HepG2 (cell line): ENCODE data around the gene ITPK1. TPM values are rescaled to one million over a fixed set of nuclear protein-coding genes. Genes with fewer than 3 reads are reported as not detected.

Source experiments
- DNMT3B ChIP-seq: conservative IDR thresholded peaks from 2 replicates; pipeline ENCODE4 v1.6.1; 2016; ENCODE audit warnings: missing biosample characterization, control low read depth
- POLR2AphosphoS2 ChIP-seq: IDR thresholded peaks from 2 replicates; pipeline ENCODE4 v1.6.1; 2011; ENCODE audit warnings: low read depth, low read length, improper control_type of control experiment
- SCMH1 ChIP-seq: sonication (generic); formaldehyde crosslinking; IDR thresholded peaks from 2 replicates; pipeline ENCODE4 v1.9.0; 2021; ENCODE audit warnings: missing genetic modification reagents, mild to moderate bottlenecking, borderline replicate concordance
- SOX6 ChIP-seq, 2 experiments: fragments of 450-650 bp in 1 of 2; sonication (generic) in 1 of 2; formaldehyde crosslinking in 1 of 2; IDR thresholded peaks; 2 replicates each; pipeline versions ENCODE4 v1.4.0 to v1.6.1; 2017 to 2020; ENCODE audit warnings: antibody characterized with exemption in 1 of 2, mild to moderate bottlenecking in 1 of 2, missing genetic modification reagents in 1 of 2
- ZBTB43 ChIP-seq: sonication (generic); formaldehyde crosslinking; conservative IDR thresholded peaks from 2 replicates; pipeline ENCODE4 v1.4.0; 2020; ENCODE audit warnings: missing genetic modification reagents
- ZNF350 ChIP-seq: sonication (generic); formaldehyde crosslinking; IDR thresholded peaks from 2 replicates; pipeline ENCODE4 v1.4.0; 2020; ENCODE audit warnings: mild to moderate bottlenecking, low read depth, missing genetic modification reagents, borderline replicate concordance
- ZNF407 ChIP-seq: sonication (generic); formaldehyde crosslinking; IDR thresholded peaks from one replicate; pipeline ENCODE4 v1.5.1; 2020; ENCODE audit warnings: mild to moderate bottlenecking, missing genetic modification reagents; ENCODE audit errors: not compliant biosample characterization
- polyA plus RNA-seq, 8 experiments: library from polyadenylated mRNA; depleted of rRNA in 3 of 8; stranded (reverse) in 7 of 8; unstranded in 1 of 8; fragments of >200 nt; fragmentation: Illumina TruSeq in 4 of 8; extraction: Trizol in 4 of 8; gene quantifications; 2 replicates each; pipeline versions ENCODE4 v1.2.1 to v1.2.3, GENCODE V29; 2011 to 2016; ENCODE audit warnings: low read depth in 4 of 8, missing spikeins in 1 of 8, mixed read lengths in 1 of 8; ENCODE audit not compliant: insufficient read depth in 1 of 8
- total RNA-seq, 5 experiments: library from RNA; depleted of rRNA; stranded (reverse); fragments of >200 nt; fragmentation: Illumina TruSeq; extraction: Trizol; gene quantifications; 2 replicates each; pipeline ENCODE4 v1.2.3, GENCODE V29; 2016; ENCODE audit warnings: low read depth in 1 of 5
- TF ChIP-seq, protein P1 (sequence below): sonication (generic); formaldehyde crosslinking; IDR thresholded peaks from 2 replicates; pipeline ENCODE4 v1.4.0; 2020; ENCODE audit warnings: missing genetic modification reagents, mild to moderate bottlenecking, borderline replicate concordance
- TF ChIP-seq, protein P2 (sequence below): sonication (generic); formaldehyde crosslinking; IDR thresholded peaks from 2 replicates; pipeline ENCODE4 v1.4.0; 2020; ENCODE audit warnings: missing genetic modification reagents
- TF ChIP-seq, protein P3 (sequence below): sonication (generic); formaldehyde crosslinking; IDR thresholded peaks from 2 replicates; pipeline ENCODE4 v1.4.0; 2020; ENCODE audit warnings: missing genetic modification reagents

The ITPK1 gene
- total and polyA plus RNA-seq, 2 of the 13 experiments (the other 11 are each of a cell fraction or from before 2014, with no cell fraction given) = 20.5 to 47.5 TPM

- TF ChIP-seq, protein P1, sequence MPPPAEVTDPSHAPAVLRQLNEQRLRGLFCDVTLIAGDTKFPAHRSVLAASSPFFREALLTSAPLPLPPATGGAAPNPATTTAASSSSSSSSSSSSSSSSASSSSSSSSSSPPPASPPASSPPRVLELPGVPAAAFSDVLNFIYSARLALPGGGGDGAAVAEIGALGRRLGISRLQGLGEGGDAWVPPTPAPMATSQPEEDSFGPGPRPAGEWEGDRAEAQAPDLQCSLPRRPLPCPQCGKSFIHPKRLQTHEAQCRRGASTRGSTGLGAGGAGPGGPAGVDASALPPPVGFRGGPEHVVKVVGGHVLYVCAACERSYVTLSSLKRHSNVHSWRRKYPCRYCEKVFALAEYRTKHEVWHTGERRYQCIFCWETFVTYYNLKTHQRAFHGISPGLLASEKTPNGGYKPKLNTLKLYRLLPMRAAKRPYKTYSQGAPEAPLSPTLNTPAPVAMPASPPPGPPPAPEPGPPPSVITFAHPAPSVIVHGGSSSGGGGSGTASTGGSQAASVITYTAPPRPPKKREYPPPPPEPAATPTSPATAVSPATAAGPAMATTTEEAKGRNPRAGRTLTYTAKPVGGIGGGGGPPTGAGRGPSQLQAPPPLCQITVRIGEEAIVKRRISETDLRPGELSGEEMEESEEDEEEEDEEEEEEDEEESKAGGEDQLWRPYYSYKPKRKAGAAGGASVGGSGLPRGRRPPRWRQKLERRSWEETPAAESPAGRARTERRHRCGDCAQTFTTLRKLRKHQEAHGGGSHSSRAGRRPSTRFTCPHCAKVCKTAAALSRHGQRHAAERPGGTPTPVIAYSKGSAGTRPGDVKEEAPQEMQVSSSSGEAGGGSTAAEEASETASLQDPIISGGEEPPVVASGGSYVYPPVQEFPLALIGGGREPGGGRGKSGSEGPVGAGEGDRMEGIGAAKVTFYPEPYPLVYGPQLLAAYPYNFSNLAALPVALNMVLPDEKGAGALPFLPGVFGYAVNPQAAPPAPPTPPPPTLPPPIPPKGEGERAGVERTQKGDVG (CRISPR knock-in tag) = no peak
- TF ChIP-seq ZNF350 (CRISPR knock-in tag) = no peak
- TF ChIP-seq POLR2AphosphoS2 = no peak
- TF ChIP-seq ZBTB43 (CRISPR knock-in tag) = no peak
- TF ChIP-seq, protein P2, sequence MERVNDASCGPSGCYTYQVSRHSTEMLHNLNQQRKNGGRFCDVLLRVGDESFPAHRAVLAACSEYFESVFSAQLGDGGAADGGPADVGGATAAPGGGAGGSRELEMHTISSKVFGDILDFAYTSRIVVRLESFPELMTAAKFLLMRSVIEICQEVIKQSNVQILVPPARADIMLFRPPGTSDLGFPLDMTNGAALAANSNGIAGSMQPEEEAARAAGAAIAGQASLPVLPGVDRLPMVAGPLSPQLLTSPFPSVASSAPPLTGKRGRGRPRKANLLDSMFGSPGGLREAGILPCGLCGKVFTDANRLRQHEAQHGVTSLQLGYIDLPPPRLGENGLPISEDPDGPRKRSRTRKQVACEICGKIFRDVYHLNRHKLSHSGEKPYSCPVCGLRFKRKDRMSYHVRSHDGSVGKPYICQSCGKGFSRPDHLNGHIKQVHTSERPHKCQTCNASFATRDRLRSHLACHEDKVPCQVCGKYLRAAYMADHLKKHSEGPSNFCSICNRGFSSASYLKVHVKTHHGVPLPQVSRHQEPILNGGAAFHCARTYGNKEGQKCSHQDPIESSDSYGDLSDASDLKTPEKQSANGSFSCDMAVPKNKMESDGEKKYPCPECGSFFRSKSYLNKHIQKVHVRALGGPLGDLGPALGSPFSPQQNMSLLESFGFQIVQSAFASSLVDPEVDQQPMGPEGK = peak; percentile 42; the same call in 1 of the 2 replicates
- no peak for TF ChIP-seq ZNF407 (CRISPR knock-in tag)
- no peak for TF ChIP-seq DNMT3B (CRISPR knock-in tag)
- no peak for TF ChIP-seq SOX6 (IDR thresholded peaks at IDR 0.05)
- 0 out of 2 replicates have a peak, but pooled peaks have one; percentile 20 for TF ChIP-seq SOX6 (CRISPR knock-in tag; IDR thresholded peaks at IDR 0.05)
- TF ChIP-seq, protein P3, sequence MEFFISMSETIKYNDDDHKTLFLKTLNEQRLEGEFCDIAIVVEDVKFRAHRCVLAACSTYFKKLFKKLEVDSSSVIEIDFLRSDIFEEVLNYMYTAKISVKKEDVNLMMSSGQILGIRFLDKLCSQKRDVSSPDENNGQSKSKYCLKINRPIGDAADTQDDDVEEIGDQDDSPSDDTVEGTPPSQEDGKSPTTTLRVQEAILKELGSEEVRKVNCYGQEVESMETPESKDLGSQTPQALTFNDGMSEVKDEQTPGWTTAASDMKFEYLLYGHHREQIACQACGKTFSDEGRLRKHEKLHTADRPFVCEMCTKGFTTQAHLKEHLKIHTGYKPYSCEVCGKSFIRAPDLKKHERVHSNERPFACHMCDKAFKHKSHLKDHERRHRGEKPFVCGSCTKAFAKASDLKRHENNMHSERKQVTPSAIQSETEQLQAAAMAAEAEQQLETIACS (CRISPR knock-in tag) = no peak
- no peak for TF ChIP-seq SCMH1 (CRISPR knock-in tag)
These were observed 129.2 kb downstream of the ITPK1 start (continued) for GRCh38 chr14:92986254-92987147.
